Endothelial cell of umbilical vein (primary cell): ENCODE measurements around the gene GOLGA8S.

ENCODE experiments used
- CTCF ChIP-seq, 2 donors: IDR thresholded peaks; 1 replicate in 1 of 2; 2 replicates in 1 of 2; pipeline ENCODE4 v1.5.1; 2011; ENCODE audit warnings: low read length in 2 of 2, mild to moderate bottlenecking in 2 of 2, moderate library complexity in 2 of 2, control low read depth in 1 of 2, inconsistent platforms in 1 of 2, low read depth in 1 of 2; ENCODE audit not compliant: insufficient read depth in 1 of 2; ENCODE audit errors: extremely low read depth in 1 of 2
- GATA2 ChIP-seq: IDR thresholded peaks from 2 replicates; pipeline ENCODE4 v1.7.0; 2011; ENCODE audit warnings: low read depth, mild to moderate bottlenecking, moderate library complexity, mixed read lengths, low read length; ENCODE audit not compliant: insufficient read length, insufficient read depth
- MYC ChIP-seq: IDR thresholded peaks from one replicate; pipeline ENCODE4 v1.6.1; 2011; ENCODE audit warnings: mild to moderate bottlenecking, low read depth, low read length
- POLR2AphosphoS5 ChIP-seq: IDR thresholded peaks from 2 replicates; pipeline ENCODE4 v1.6.1; 2012; ENCODE audit warnings: low read depth, mild to moderate bottlenecking, control low read depth, low read length, moderate library complexity; ENCODE audit not compliant: insufficient read depth

DNA sequence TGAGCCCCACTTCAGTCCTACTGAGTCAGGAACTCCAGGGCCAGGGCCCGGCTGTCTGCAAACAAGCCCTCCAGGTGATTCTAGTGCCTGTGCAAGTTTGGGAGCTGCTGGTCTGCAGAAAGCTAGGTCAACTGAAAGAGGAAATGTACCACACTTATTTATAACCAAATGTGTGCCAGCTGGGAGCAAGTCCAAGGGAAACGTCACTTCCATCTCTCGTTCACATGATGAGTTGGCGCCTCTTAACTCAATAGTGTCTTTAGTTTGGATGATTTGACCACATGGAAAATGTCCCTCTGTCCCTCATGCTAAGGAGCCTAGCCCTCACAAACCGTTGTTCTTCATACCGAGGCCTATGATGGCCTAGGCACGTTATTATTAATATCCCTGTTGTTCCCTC, 43.2 kb downstream of the GOLGA8S start:
- TF ChIP-seq CTCF (IDR thresholded peaks at IDR 0.05; ENCODE audit: extremely low read depth in 1 of 2, insufficient read depth in 1 of 2, low read depth in 1 of 2, low read length in 2 of 2) (no peak), POLR2AphosphoS5 (no peak), GATA2 (no peak), MYC (no peak)
